ENCODE results near the gene SIRT4. TPM values are rescaled to one million over a fixed set of nuclear protein-coding genes. Genes with fewer than 3 reads are reported as not detected.

Gene SIRT4
- total and polyA plus RNA-seq, 2 of the 8 experiments (the other 6 are each of a cell fraction or from before 2014, with no cell fraction given): 3.8 to 4.1 TPM

DNA sequence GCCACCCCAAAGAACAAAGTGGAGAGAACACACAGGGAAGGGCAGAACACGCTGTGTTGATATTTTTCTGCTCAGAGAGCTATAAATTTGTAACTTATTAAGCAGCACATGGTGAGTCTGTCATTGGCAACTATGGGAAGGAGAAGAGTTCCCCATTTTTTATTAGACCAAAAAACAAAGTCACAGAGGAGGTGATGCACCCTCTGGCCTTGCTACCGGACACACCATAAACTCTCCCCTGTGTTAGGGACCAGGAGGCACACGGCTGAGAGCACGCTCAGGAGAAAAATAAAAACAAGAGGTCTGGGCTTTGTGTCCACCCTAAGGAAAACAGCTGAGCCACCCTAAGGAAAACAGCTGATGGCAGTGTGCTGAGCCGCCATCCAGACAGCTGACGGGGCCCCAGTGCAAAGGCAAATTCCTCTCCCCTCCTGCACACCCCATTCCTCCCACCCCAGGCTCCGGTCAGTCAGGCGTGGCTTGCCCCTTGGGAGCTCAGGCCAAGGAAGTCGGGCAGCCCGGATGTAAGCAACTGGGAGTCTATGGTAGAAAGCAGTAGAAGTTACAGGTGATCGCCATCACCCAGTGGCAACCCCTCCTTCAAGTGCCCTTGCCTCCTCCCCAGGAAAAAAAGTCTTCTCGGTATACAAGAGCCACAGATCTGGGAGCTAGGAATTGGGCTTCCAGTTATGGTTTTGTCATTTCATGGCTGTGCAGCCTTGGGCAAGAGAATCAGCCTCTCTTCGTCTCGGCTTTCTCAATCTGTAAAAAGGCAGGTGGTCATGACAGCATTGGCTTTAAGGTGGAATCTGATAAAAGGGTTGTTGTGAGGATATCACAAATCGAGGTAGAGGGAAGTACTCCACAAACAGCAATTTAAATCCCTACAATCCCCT is 39.0 kb upstream of the SIRT4 start:
- 89% methylated on average over 15 of the region's 15 CpGs; no CpG with 5 or more reads in 1 of the 2 experiments for WGBS, 2 experiments (ENCODE audit: extremely low coverage in 1 of 2, insufficient coverage in 1 of 2, insufficient read length in 1 of 2, insufficient replicate concordance in 2 of 2, low coverage in 1 of 2, low lambda C conversion rate in 2 of 2, missing lambda C conversion rate in 1 of 2)

More for the DNA sequence above, 39.0 kb upstream of the SIRT4 start:
- Histone ChIP-seq H3K36me3 (ENCODE audit: control insufficient read depth in 2 of 4, insufficient read depth in 4 of 4, low read length in 3 of 4) (no peaks in the 10 kb centered on the region), H3K4me1 (replicated peaks in 1 of 4; ENCODE audit: control insufficient read depth in 3 of 4, insufficient read depth in 4 of 4, low read length in 3 of 4) (peaks cover 17 to 33% (median 22%) of the 10 kb centered on the region in 4 experiments), H2BK12ac (ENCODE audit: low read depth, low read length) (0 out of 2 replicates have a peak overlapping the region, but pooled peaks have one; percentile 19), H3K56ac (replicated peaks; ENCODE audit: insufficient read length, low read depth, low read length) (no peak overlapping the region), H3K4me2 (ENCODE audit: insufficient read depth in 1 of 2, low read depth in 2 of 2, low read length in 2 of 2) (peak overlapping the region; percentile 92 to 96; a peak in 3 of 4 replicates), H2AFZ (ENCODE audit: low read length) (no peak overlapping the region), H4K8ac (ENCODE audit: extremely low read depth, insufficient read depth, low read length) (no peak overlapping the region), H3K79me2 (ENCODE audit: control insufficient read depth in 1 of 2, insufficient read depth in 2 of 2, low read length in 2 of 2) (peaks cover 35 to 71% of the 10 kb centered on the region in 2 experiments), H3K18ac (ENCODE audit: extremely low read depth, low read length) (no peak overlapping the region), H2BK5ac (ENCODE audit: low read depth, low read length) (no peak overlapping the region; the same call in 1 of the 2 replicates), H3K9me3 (ENCODE audit: insufficient read depth in 2 of 2, low read depth in 1 of 2, low read length in 1 of 2) (no peaks in the 10 kb centered on the region), H2BK120ac (replicated peaks; ENCODE audit: low read depth, low read length) (no peak overlapping the region), H3K79me1 (ENCODE audit: low read depth, low read length) (peaks cover 23% of the 10 kb centered on the region), H4K5ac (ENCODE audit: insufficient read length, low read depth, low read length) (no peak overlapping the region), H2BK15ac (ENCODE audit: low read length) (no peak overlapping the region), H3K27me3 (replicated peaks in 1 of 4; ENCODE audit: control insufficient read depth in 3 of 4, extremely low read depth in 1 of 4, insufficient read depth in 3 of 4, low read length in 3 of 4) (no peaks in the 10 kb centered on the region), H3K14ac (ENCODE audit: insufficient read length) (no peak overlapping the region), H3K27ac (ENCODE audit: low read depth, low read length) (no peak overlapping the region), H3K4me3 (ENCODE audit: extremely low read depth in 1 of 4, insufficient read depth in 2 of 4, low read depth in 3 of 4, low read length in 4 of 4) (peak overlapping the region in 1 of 4 experiments; percentile 85; a peak in 2 of 8 replicates), H3K23me2 (ENCODE audit: low read depth, low read length) (peaks cover 8% of the 10 kb centered on the region; the same call in 1 of the 2 replicates), H2AK5ac (ENCODE audit: low read depth, low read length) (no peak overlapping the region; the same call in 1 of the 2 replicates), H2BK20ac (ENCODE audit: low read length) (no peak overlapping the region), H3K23ac (ENCODE audit: insufficient read length) (no peak overlapping the region), H3K9ac (replicated peaks in 1 of 4; ENCODE audit: extremely low read depth in 1 of 4, low read depth in 3 of 4, low read length in 3 of 4) (no peak overlapping the region; a peak in 2 of 7 replicates), H3K4ac (replicated peaks; ENCODE audit: insufficient read length, low read depth, low read length) (no peak overlapping the region), H4K20me1 (replicated peaks in 1 of 2; ENCODE audit: control insufficient read depth in 1 of 2, insufficient read depth in 2 of 2, low read length in 2 of 2) (peaks cover 8 to 18% of the 10 kb centered on the region in 2 experiments), H4K91ac (replicated peaks; ENCODE audit: insufficient read length, low read length) (no peak overlapping the region)
- FAIRE-seq: no peak
- ChIA-PET POLR2A (ENCODE audit: partially characterized antibody) (interaction anchor here (0.7 to 88.3 kb wide), 4 partner anchors 4 to 161 kb away, joined by 3 to 4270 read pairs (median 2136); partner anchors contain the start of genes GCN1, PXN, RNU4-1 and RNU4-2), CTCF (ENCODE audit: partially characterized antibody) (interaction anchor here (1.0 to 34.8 kb wide), 8 partner anchors 12 to 167 kb away, joined by 3 to 930 read pairs (median 8); partner anchors contain the start of genes RNU4-2, RPLP0 and SIRT4)
- TF ChIP-seq BRCA1 (IDR thresholded peaks at IDR 0.05; ENCODE audit: low read depth, low read length) (no peak), SIRT6 (IDR thresholded peaks at IDR 0.05; ENCODE audit: low read length) (no peak), JUN (IDR thresholded peaks at IDR 0.05; ENCODE audit: low read depth, low read length) (no peak), RFX5 (IDR thresholded peaks at IDR 0.05; ENCODE audit: borderline replicate concordance, low read depth, low read length) (no peak), KDM4A (IDR thresholded peaks at IDR 0.05; ENCODE audit: low read depth, low read length, severe bottlenecking) (no peak), BACH1 (IDR thresholded peaks at IDR 0.05; ENCODE audit: low read length) (no peak), SRF (IDR thresholded peaks at IDR 0.05; ENCODE audit: low read depth, low read length) (no peak), CTBP2 (IDR thresholded peaks at IDR 0.05; ENCODE audit: borderline replicate concordance, insufficient read depth, insufficient read length, low read length) (no peak), SP2 (IDR thresholded peaks at IDR 0.05; ENCODE audit: low read length) (no peak)
- TF ChIP-seq, protein P1, sequence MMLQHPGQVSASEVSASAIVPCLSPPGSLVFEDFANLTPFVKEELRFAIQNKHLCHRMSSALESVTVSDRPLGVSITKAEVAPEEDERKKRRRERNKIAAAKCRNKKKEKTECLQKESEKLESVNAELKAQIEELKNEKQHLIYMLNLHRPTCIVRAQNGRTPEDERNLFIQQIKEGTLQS (IDR thresholded peaks at IDR 0.05; ENCODE audit: insufficient read depth, low read depth, low read length): no peak
- DNase-seq (ENCODE audit: low read depth in 1 of 2, low spot score in 2 of 2): no peak

Data from H1 (cell line).